Mucosa of stomach (tissue), 1 donor: ENCODE results near the gene SH3BP4.
"Not testable (repeated sequence)": the region's sequence is repeated elsewhere in the genome, so short reads cannot be mapped to it uniquely, and the experiment has no call there.

Source experiments
- H3K27me3 ChIP-seq: one replicate; pipeline ENCODE4 v1.7.0; 2013; ENCODE audit warnings: mild to moderate bottlenecking, low read length; ENCODE audit not compliant: control insufficient read depth, insufficient read depth
- H3K36me3 ChIP-seq: one replicate; pipeline ENCODE4 v1.7.0; 2013; ENCODE audit warnings: low read length; ENCODE audit not compliant: control insufficient read depth, insufficient read depth
- H3K4me1 ChIP-seq: one replicate; pipeline ENCODE4 v1.7.0; 2013; ENCODE audit warnings: mild to moderate bottlenecking, low read length; ENCODE audit not compliant: control insufficient read depth, insufficient read depth
- H3K4me3 ChIP-seq: one replicate; pipeline ENCODE4 v1.7.0; 2013; ENCODE audit warnings: low read length
- H3K9ac ChIP-seq: one replicate; pipeline ENCODE4 v1.7.0; 2013; ENCODE audit warnings: mild to moderate bottlenecking, low read length, moderate library complexity
- H3K9me3 ChIP-seq: one replicate; pipeline ENCODE4 v1.7.0; 2013; ENCODE audit warnings: mild to moderate bottlenecking, low read length, moderate library complexity; ENCODE audit not compliant: control insufficient read depth
- donor health status: Pancreatic carcinoma.

The SH3BP4 gene

GRCh38 chr2:235008584-235009044 is 56.8 kb downstream of the SH3BP4 start:
- Histone ChIP-seq H3K9ac (peak overlapping the region; percentile 5), H3K36me3 (no peaks in the 10 kb centered on the region), H3K27me3 (no peaks in the 10 kb centered on the region), H3K4me3 (no peak overlapping the region), H3K4me1 (peaks cover 76% of the 10 kb centered on the region), H3K9me3 (no peaks in the 10 kb centered on the region)

GRCh38 chr2:235009081-235009480 is 57.3 kb downstream of the SH3BP4 start:
- Histone ChIP-seq H3K9me3 (no peaks in the 10 kb centered on the region), H3K27me3 (no peaks in the 10 kb centered on the region), H3K9ac (peak overlapping the region; percentile 5), H3K36me3 (no peaks in the 10 kb centered on the region), H3K4me3 (no peak overlapping the region), H3K4me1 (peaks cover 74% of the 10 kb centered on the region)

GRCh38 chr2:235010117-235010714 is 58.4 kb downstream of the SH3BP4 start:
- Histone ChIP-seq H3K4me1 (peaks cover 66% of the 10 kb centered on the region), H3K27me3 (no peaks in the 10 kb centered on the region), H3K4me3 (no peak overlapping the region), H3K9me3 (no peaks in the 10 kb centered on the region), H3K9ac (no peak overlapping the region), H3K36me3 (no peaks in the 10 kb centered on the region)

GRCh38 chr2:235011607-235011928 is 59.8 kb downstream of the SH3BP4 start:
- H3K36me3 ChIP-seq, result no peaks in the 10 kb centered on the region
- H3K9ac ChIP-seq, result no peak overlapping the region
- no peaks in the 10 kb centered on the region for H3K9me3 ChIP-seq
- H3K4me3 ChIP-seq, result no peak overlapping the region
- H3K4me1 ChIP-seq, result peaks cover 53% of the 10 kb centered on the region
- H3K27me3 ChIP-seq, result no peaks in the 10 kb centered on the region

DNA sequence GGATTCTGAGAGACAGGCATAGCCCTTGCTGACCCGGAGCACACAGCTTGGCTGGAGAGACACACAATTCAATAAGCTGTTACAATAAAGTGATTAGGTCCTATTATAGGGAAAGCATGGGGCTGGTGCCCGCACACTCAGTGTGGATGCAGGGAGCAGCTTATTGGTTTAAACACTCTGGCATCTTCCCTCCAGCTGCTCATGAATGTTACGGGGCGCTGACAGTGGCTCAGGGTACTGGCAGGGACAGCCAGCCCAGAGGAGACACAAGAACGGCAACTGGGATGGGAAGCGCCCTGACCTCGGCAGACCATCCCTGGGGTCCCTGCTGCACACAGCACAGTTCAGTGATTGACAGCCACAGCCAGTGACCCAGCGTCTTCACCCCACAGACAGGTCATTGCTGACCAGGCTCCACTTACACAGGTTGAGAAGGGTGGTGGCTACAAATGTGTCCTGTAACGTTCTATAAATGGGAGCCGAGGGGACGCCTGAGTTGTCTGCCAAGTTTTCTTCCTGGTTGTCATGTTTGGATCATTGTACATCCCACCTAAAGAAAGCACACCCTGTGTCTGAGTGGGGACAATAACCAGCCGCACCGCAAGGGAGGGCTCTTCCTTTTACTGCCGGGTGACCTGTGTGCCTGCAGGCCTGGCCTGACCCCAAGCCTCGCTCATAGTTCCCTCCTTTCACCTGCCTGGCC is 60.3 kb downstream of the SH3BP4 start:
- Histone ChIP-seq H3K4me3 (no peak overlapping the region), H3K36me3 (no peaks in the 10 kb centered on the region), H3K27me3 (no peaks in the 10 kb centered on the region), H3K9me3 (no peaks in the 10 kb centered on the region), H3K4me1 (peaks cover 47% of the 10 kb centered on the region), H3K9ac (no peak overlapping the region)

DNA sequence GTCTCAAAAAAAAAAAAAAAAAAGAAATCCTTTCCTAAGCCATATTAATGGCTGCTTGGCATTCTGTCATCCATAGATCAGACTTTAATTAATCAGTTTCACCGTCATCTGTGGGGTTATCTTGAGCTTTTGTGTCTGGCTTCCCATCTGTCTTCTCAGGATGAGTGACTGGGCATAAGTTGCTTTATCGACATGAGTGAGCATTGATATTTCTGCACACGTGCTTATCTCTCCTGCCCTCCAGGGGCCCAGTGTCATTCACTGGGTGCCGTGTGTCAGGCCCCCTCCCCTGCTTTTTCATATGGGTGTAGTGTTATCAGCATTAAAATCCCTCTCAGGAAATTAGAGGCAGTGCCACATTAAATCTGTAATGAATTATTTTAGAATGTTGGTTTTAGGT is 65.6 kb downstream of the SH3BP4 start:
- H3K9me3 ChIP-seq, result no peaks in the 10 kb centered on the region
- no peaks in the 10 kb centered on the region for H3K4me1 ChIP-seq
- H3K9ac ChIP-seq, result no peak overlapping the region
- H3K27me3 ChIP-seq, result no peaks in the 10 kb centered on the region
- no peaks in the 10 kb centered on the region for H3K36me3 ChIP-seq
- H3K4me3 ChIP-seq, result no peak overlapping the region

- Histone ChIP-seq H3K4me3 (no peak overlapping the region), H3K4me1 (no peaks in the 10 kb centered on the region), H3K9me3 (no peaks in the 10 kb centered on the region), H3K27me3 (no peaks in the 10 kb centered on the region), H3K9ac (no peak overlapping the region), H3K36me3 (no peaks in the 10 kb centered on the region)
Observed at GRCh38 chr2:235018838-235019237, 67.0 kb downstream of the SH3BP4 start.

DNA sequence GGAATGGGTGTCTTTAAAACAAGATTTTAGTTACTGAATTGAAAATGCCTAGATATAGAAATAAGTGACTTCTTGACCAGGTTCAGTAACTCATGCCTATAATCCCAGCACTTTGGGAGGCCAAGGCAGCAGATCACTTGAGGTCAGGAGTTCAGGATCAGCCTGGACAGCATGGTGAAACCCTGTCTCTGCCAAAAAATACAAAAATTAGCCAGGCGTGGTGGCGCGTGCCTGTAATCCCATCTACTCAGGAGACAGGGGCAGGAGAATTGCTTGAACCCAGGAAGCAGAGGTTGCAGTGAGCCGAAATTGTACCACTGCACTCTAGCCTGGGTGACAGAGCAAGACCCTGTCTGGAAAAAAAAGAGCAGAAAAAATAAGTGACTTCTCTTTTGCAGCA is 68.3 kb downstream of the SH3BP4 start:
- H3K9me3 ChIP-seq, H3K27me3 ChIP-seq, H3K9ac ChIP-seq, H3K4me3 ChIP-seq, H3K4me1 ChIP-seq, H3K36me3 ChIP-seq: not testable (repeated sequence)

DNA sequence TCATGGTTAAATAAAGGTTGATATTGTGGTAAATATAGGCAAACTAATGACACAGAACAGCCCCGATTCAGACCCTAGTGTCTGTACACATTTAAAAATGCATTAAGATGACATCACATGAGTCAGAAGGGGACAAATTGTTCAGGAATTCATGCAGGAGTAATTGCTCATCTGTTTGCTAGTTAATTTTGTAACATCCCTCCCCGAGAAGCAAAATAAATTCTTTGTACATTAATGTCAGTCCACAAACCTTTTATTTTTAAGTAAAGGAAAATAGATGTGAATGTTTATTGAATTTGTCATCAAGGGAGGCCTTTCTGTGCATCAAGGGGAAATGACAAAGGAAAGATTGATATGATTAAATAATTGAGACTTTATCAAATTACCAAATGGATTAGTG is 69.9 kb downstream of the SH3BP4 start:
- no peak overlapping the region for H3K4me3 ChIP-seq
- H3K36me3 ChIP-seq, result no peaks in the 10 kb centered on the region
- H3K9me3 ChIP-seq, result no peaks in the 10 kb centered on the region
- H3K4me1 ChIP-seq, result peaks cover 21% of the 10 kb centered on the region
- H3K27me3 ChIP-seq, result no peaks in the 10 kb centered on the region
- no peak overlapping the region for H3K9ac ChIP-seq

DNA sequence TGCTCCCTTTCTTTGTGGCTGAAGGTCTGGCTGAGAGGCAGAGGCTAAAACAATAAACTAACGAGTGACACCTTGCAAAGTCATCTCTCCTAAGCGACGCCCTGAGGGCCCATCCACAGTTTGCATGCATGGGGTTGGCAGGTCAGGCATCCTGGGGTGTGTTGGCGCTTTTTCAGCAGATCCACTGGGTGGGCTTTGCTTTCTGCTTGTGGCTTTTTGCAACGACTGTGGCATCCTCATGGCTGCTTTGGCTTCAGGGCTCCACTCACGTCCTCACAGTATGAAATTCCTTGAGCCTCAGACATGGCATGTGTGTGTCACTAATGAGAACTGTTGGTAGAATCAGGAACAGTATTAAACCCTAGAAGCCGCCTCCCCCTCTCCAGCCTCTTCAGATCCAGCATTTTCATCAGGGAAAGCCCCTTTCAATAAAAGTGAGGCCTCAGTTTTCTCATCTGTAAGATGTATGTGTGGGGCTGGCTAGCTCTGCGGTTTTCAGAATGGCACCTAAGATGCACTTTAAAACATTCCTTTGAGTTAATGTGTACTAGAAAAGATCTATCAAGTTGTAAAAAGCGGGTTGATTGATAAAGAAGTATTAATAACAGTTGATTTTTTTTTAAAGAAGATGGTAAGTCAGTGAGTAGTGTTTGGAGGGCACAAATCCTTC is 72.5 kb downstream of the SH3BP4 start:
- Histone ChIP-seq H3K27me3 (no peaks in the 10 kb centered on the region), H3K36me3 (no peaks in the 10 kb centered on the region), H3K9me3 (no peaks in the 10 kb centered on the region), H3K4me1 (peaks cover 33% of the 10 kb centered on the region), H3K4me3 (no peak overlapping the region), H3K9ac (no peak overlapping the region)

DNA sequence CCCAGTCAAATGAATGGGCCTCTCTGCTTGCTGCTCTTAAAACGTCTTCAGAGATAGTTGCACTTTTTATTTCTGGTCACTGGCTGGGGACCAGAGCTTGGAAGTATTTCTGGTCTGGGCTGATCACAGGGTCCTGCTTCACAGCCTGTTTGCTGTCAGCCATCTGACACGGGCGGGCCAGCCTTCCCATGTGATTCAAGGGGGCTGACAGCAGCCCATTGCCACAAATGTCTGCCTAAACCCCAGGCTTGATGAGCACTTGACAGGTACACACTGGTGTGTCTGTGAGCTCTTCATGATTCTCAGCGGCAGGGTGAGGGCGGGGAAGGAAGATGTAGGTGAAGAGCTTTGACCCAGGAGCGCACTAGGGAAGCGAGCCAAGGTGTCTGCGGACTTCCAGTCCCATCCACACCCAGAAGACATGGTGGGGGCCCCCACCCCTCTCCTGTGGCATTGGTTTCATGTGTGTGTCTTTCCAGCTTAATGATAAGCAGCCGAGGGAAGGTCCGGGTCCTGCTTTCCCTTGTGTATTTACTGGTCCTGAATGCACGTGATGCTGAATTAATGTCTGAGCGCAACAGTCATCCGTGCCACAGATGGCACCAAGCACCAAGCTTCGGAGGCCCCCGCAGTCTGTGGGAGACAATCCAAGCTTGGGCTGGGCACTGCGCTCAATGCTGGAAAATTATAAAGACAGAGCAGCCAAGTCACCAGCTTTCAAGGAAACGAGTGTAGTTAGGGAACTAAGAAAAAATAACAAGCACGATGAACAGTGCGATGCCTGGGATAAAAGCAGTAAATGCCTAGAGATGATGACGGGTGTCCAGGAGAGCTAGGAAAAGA is 73.3 kb downstream of the SH3BP4 start:
- no peaks in the 10 kb centered on the region for H3K36me3 ChIP-seq
- no peaks in the 10 kb centered on the region for H3K27me3 ChIP-seq
- no peak overlapping the region for H3K4me3 ChIP-seq
- H3K9ac ChIP-seq, result no peak overlapping the region
- no peaks in the 10 kb centered on the region for H3K9me3 ChIP-seq
- peaks cover 33% of the 10 kb centered on the region for H3K4me1 ChIP-seq
